ENCODE results near the gene ELN. TPM values are rescaled to one million over a fixed set of nuclear protein-coding genes. Genes with fewer than 3 reads are reported as not detected.

Gene ELN
- total and polyA plus RNA-seq, 2 of the 4 experiments (the other 2 are of a cell fraction) = 2.2 to 14.3 TPM

- Histone ChIP-seq H3K56ac (ENCODE audit: extremely low read depth, insufficient read depth, low read length) (no peak overlapping the region), H3K4me2 (ENCODE audit: low read depth, low read length) (no peak overlapping the region), H3K27ac (ENCODE audit: insufficient read depth, low read length) (no peak overlapping the region), H3K4me1 (ENCODE audit: control insufficient read depth, insufficient read depth, low read length) (no peaks in the 10 kb centered on the region), H2BK20ac (ENCODE audit: low read depth, low read length) (no peak overlapping the region), H2BK15ac (ENCODE audit: low read depth, low read length) (no peak overlapping the region), H4K20me1 (ENCODE audit: insufficient read depth, low read length) (no peaks in the 10 kb centered on the region), H4K91ac (ENCODE audit: insufficient read depth, low read depth, low read length) (no peak overlapping the region), H2BK120ac (ENCODE audit: low read depth, low read length) (no peak overlapping the region), H2AFZ (replicated peaks; ENCODE audit: low read length, poor library complexity) (no peak overlapping the region), H3K79me1 (ENCODE audit: low read depth in 1 of 2, low read length in 2 of 2) (no peaks in the 10 kb centered on the region), H4K8ac (ENCODE audit: low read depth in 2 of 2, low read length in 2 of 2) (no peak overlapping the region), H2AK5ac (ENCODE audit: low read depth, low read length) (no peak overlapping the region), H3K9me1 (ENCODE audit: insufficient read depth, low read length) (no peaks in the 10 kb centered on the region; the same call in 1 of the 2 replicates), H3K23ac (ENCODE audit: low read depth, low read length) (no peak overlapping the region), H3K18ac (ENCODE audit: low read depth, low read length) (no peak overlapping the region), H3K4ac (ENCODE audit: low read depth, low read length) (no peak overlapping the region), H3K9me3 (ENCODE audit: control insufficient read depth, insufficient read depth, low read length) (no peaks in the 10 kb centered on the region), H3K36me3 (ENCODE audit: control insufficient read depth, insufficient read depth, low read length) (peaks cover 2% of the 10 kb centered on the region; the same call in 1 of the 2 replicates), H3K27me3 (ENCODE audit: control insufficient read depth, insufficient read depth, low read length) (no peaks in the 10 kb centered on the region; the same call in 1 of the 2 replicates), H3K4me3 (ENCODE audit: insufficient read depth, low read depth, low read length) (no peak overlapping the region), H2BK5ac (ENCODE audit: low read depth, low read length, poor library complexity, severe bottlenecking) (no peak overlapping the region), H2AK9ac (replicated peaks; ENCODE audit: low read depth, low read length, poor library complexity) (no peak overlapping the region), H3K14ac (replicated peaks; ENCODE audit: low read depth, low read length) (no peak overlapping the region), H4K5ac (ENCODE audit: low read depth, low read length) (no peak overlapping the region), H3K9ac (ENCODE audit: low read depth, low read length) (no peak overlapping the region)
- ATAC-seq (ENCODE audit: low read depth) (no peak), DNase-seq (no peak)
- TF ChIP-seq ELK1 (IDR thresholded peaks at IDR 0.05; ENCODE audit: borderline replicate concordance, low read depth, low read length) = no peak
- TF ChIP-seq CEBPB (IDR thresholded peaks at IDR 0.05; ENCODE audit: low read depth, low read length) = no peak
- TF ChIP-seq RCOR1 (IDR thresholded peaks at IDR 0.05; ENCODE audit: insufficient replicate concordance, low read length) = no peak
- no peak for TF ChIP-seq NFE2L2 (IDR thresholded peaks at IDR 0.05; ENCODE audit: low read depth, low read length)
- TF ChIP-seq SMC3 (IDR thresholded peaks at IDR 0.05; ENCODE audit: low read depth, low read length) = no peak
- no peak for TF ChIP-seq CHD1 (IDR thresholded peaks at IDR 0.05; ENCODE audit: low read depth, low read length)
- TF ChIP-seq MXI1 (IDR thresholded peaks at IDR 0.05; ENCODE audit: borderline replicate concordance, low read depth, low read length) = no peak
- no peak for TF ChIP-seq MAFK (IDR thresholded peaks at IDR 0.05; ENCODE audit: low read depth, low read length)
- no peak for TF ChIP-seq CTCF (conservative IDR thresholded peaks at IDR 0.05; ENCODE audit: low read depth, low read length)
- in situ Hi-C loops (cut with MboI; ENCODE audit: low sequenced_read_pairs) (no loop called here), dilution Hi-C loops (cut with HindIII; ENCODE audit: low sequenced_read_pairs, unreplicated experiment) (no loop called here), intact Hi-C loops (cut with micrococcal nuclease) (no loop called here)
- ChIA-PET POLR2A (ENCODE audit: unreplicated experiment) (no interaction called here), CTCF (no interaction called here)
- WGBS, 2 experiments (ENCODE audit: extremely low coverage in 2 of 2, insufficient read length in 1 of 2) = 90% methylated on average over 1 of the region's 1 CpG; no CpG with 5 or more reads in 1 of the 2 experiments
- no TSS peak for BruUV-seq (replicated peaks)
Observed at GRCh38 chr7:74052628-74053027, 24.7 kb downstream of the ELN start.

All from IMR-90 (cell line).